ENCODE results near the gene TMEM192. TPM values are rescaled to one million over a fixed set of nuclear protein-coding genes. Genes with fewer than 3 reads are reported as not detected.
"Not testable (repeated sequence)": the region's sequence is repeated elsewhere in the genome, so short reads cannot be mapped to it uniquely, and the experiment has no call there.

TMEM192 gene
- total and polyA plus RNA-seq, 11 donors: 6.5 to 21.1 (median 17.7) TPM

DNA sequence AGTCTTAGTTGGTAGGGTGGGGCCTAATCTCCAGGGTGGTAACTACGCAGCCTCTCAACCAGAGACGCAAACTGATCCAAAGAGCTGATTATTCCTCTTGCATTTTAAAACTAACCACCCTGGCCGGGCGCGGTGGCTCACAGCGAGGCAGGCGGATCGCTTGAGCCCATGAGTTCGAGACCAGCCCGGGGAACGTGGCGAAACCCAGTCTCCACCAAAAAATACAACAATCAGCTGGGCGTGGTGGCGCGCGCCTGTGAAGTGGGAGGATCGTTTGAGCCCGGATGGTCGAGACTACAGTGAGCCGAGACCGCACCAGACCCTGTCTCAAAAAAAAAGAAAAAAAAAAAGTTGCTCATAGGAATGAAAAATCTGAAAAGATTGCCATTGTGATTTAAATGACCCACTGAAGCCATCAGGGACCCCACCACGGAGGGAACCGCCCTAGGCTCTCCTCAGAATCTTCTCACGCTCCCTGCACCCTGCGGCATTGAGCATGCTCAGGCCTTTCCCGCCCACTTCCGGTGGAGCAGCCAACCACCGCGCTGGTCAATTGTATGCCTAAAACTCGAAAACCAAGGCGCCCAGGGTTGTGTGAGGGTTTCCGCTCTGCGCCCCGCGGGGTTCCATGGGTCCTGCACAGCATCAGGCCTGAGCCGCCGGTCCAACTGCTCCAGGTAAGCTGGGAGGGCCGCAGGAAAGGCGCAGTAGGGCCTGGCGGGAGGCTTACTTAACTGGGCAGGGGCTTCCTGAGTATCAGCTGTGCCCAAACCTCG, 81.0 kb downstream of the TMEM192 start, which contains the start of gene TRIM60:
TSS of gene TRIM60 (plus strand) at position 564 of the 776 bp plus-strand sequence. CDS start 8,074 bp downstream, outside the sequence.
- TF ChIP-seq, protein P1, sequence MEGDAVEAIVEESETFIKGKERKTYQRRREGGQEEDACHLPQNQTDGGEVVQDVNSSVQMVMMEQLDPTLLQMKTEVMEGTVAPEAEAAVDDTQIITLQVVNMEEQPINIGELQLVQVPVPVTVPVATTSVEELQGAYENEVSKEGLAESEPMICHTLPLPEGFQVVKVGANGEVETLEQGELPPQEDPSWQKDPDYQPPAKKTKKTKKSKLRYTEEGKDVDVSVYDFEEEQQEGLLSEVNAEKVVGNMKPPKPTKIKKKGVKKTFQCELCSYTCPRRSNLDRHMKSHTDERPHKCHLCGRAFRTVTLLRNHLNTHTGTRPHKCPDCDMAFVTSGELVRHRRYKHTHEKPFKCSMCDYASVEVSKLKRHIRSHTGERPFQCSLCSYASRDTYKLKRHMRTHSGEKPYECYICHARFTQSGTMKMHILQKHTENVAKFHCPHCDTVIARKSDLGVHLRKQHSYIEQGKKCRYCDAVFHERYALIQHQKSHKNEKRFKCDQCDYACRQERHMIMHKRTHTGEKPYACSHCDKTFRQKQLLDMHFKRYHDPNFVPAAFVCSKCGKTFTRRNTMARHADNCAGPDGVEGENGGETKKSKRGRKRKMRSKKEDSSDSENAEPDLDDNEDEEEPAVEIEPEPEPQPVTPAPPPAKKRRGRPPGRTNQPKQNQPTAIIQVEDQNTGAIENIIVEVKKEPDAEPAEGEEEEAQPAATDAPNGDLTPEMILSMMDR (IDR thresholded peaks at IDR 0.05): no peak
- no peak for TF ChIP-seq POLR2A (IDR thresholded peaks at IDR 0.05)
- no peaks in the 10 kb centered on the region for H3K4me1 ChIP-seq
- H3K36me3 ChIP-seq: no peaks in the 10 kb centered on the region
- intact Hi-C loops (cut with DNase I): no loop called here
- no peaks in the 10 kb centered on the region for H3K27me3 ChIP-seq
- no peak within 1 kb of the TSS for H3K4me3 ChIP-seq
- DNase-seq (no peak), ATAC-seq (no peak)
- WGBS, 4 donors: 94 to 96% (median 95%) methylated on average over 41 of the region's 41 CpGs
- H3K27ac ChIP-seq: no peak within 1 kb of the TSS
- no peaks in the 10 kb centered on the region for H3K9me3 ChIP-seq

DNA sequence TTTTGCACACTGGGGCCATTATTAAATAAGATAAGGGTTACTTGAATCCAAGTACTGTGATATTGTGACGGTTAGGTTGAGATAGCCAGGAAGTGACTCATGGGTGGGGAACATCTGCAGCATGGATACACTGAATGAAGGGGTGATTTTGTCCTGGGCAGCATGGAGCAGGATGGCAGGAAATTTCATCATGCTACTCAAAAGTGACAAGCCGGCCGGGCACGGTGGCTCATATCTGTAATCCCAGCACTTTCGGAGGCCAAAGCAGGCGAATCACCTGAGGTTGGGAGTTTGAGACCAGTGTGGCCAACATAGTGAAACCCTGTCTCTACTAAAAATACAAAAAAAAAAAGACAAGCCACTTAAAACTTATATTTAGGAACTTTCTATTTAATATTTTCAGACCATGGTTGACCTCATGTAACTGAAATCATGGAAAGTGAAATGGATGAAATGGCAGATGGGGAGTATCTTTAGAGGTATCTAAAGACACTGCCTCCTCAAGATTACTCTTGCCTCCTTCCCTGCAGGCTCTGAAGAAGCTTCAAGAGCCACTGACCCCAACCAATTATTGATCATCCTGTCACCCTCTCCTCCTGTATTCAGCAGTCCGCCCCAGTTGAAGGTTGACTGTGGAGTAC, 84.8 kb downstream of the TMEM192 start:
- no peaks in the 10 kb centered on the region for H3K9me3 ChIP-seq
- ATAC-seq (no peak), DNase-seq (no peak)
- H3K4me1 ChIP-seq: no peaks in the 10 kb centered on the region
- TF ChIP-seq, protein P1 (IDR thresholded peaks at IDR 0.05): no peak
- TF ChIP-seq POLR2A (IDR thresholded peaks at IDR 0.05): no peak
- H3K27ac ChIP-seq: no peak overlapping the region
- H3K36me3 ChIP-seq: no peaks in the 10 kb centered on the region
- H3K4me3 ChIP-seq: no peak overlapping the region
- H3K27me3 ChIP-seq: no peaks in the 10 kb centered on the region
- intact Hi-C loops (cut with DNase I): no loop called here
- WGBS, 4 donors: 57 to 73% (median 64%) methylated on average over 7 of the region's 7 CpGs

DNA sequence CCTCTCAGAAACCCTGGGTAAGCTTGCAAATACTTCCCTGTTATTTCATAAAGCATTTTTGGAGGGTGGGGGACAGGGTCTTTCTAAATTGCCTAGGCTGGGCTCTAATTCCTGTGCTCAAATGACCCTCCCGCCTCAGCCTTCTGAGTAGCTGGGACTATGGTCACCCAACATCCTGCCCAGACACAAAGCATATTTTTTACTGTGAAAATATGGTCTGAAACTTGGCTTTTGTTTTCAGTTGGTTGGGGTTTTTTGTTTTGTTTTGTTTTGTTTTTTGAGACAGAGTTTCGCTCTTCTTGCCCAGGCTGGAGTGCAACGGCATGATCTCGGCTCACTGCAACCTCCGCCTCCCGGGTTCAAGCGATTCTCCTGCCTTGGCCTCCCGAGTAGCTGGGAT, 86.9 kb downstream of the TMEM192 start:
- H3K4me1 ChIP-seq; intact Hi-C loops (cut with DNase I): not testable (repeated sequence)

More for the DNA sequence above, 86.9 kb downstream of the TMEM192 start:
- H3K4me3 ChIP-seq, ATAC-seq, H3K9me3 ChIP-seq, DNase-seq, H3K36me3 ChIP-seq, H3K27ac ChIP-seq, H3K27me3 ChIP-seq: not testable (repeated sequence)
- WGBS, 4 donors: 93 to 96% (median 95%) methylated on average over 8 of the region's 8 CpGs

Other genes starting within 250 kb of the TMEM192 start
- not detected for gene APELA, start 235.7 kb downstream of the TMEM192 start, total RNA-seq
- not detected for gene APELA, start 235.7 kb downstream of the TMEM192 start, polyA plus RNA-seq
- 1 to 10 TPM in 7 of 9 donors, under 1 TPM in 2; 0.94 to 3.0 (median 2.1) TPM for gene TRIM61, start 135.2 kb downstream of the TMEM192 start, total RNA-seq
- 1 to 10 TPM in 1 of 2 donors, under 1 TPM in 1; 0.76 to 2.1 TPM for gene TRIM61, start 135.2 kb downstream of the TMEM192 start, polyA plus RNA-seq
- gene TRIM60, start 80.9 kb downstream of the TMEM192 start, total RNA-seq: not detected
- gene TRIM60, start 80.9 kb downstream of the TMEM192 start, polyA plus RNA-seq: not detected
- not detected for gene TRIM75, start 59.0 kb downstream of the TMEM192 start, total RNA-seq
- gene TRIM75, start 59.0 kb downstream of the TMEM192 start, polyA plus RNA-seq: not detected
- 10 to 100 TPM in 6 of 9 donors, 1 to 10 TPM in 3; 7.2 to 18.6 (median 10.8) TPM for gene KLHL2, start 94.7 kb upstream of the TMEM192 start, total RNA-seq
- gene KLHL2, start 94.7 kb upstream of the TMEM192 start, polyA plus RNA-seq: 10 to 100 TPM in 1 of 2 donors, 1 to 10 TPM in 1; 4.0 to 15.5 TPM
- 10 to 100 TPM in 7 of 9 donors, 1 to 10 TPM in 2; 7.1 to 16.9 (median 13.2) TPM for gene MSMO1, start 214.8 kb upstream of the TMEM192 start, total RNA-seq
- gene MSMO1, start 214.8 kb upstream of the TMEM192 start, polyA plus RNA-seq: 10 to 100 TPM in 1 of 2 donors, 1 to 10 TPM in 1; 6.0 to 28.4 TPM